C4-2B (cell line): ENCODE results near the gene LRSAM1.

Source experiments
- ZFX ChIP-seq: fragments of 450-650 bp; IDR thresholded peaks from 2 replicates; pipeline ENCODE4 v1.6.1; 2017
- TF ChIP-seq, protein P1 (sequence below): fragments of 450-650 bp; conservative IDR thresholded peaks from 2 replicates; pipeline ENCODE4 v1.5.1; 2017; ENCODE audit warnings: mild to moderate bottlenecking

DNA sequence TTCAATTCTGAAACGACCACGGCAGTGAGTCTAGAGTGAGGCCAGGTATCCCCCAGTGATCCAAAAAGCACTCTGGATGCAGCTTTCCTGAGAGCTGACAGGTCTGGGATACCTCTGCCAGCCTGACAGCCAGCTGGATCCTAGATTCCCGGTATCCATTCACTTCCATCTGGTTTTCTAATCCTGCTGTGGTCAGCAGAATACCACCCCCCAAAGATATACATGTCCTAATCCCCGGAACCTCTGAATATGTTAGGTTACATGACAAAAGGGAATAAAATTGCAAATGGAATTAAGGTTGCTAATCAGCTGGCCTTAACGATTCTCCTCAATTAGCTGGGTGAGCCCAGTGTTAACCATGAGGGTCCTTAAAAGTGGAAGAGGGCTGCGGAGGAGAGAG is 28.5 kb upstream of the LRSAM1 start:
- TF ChIP-seq, protein P1, sequence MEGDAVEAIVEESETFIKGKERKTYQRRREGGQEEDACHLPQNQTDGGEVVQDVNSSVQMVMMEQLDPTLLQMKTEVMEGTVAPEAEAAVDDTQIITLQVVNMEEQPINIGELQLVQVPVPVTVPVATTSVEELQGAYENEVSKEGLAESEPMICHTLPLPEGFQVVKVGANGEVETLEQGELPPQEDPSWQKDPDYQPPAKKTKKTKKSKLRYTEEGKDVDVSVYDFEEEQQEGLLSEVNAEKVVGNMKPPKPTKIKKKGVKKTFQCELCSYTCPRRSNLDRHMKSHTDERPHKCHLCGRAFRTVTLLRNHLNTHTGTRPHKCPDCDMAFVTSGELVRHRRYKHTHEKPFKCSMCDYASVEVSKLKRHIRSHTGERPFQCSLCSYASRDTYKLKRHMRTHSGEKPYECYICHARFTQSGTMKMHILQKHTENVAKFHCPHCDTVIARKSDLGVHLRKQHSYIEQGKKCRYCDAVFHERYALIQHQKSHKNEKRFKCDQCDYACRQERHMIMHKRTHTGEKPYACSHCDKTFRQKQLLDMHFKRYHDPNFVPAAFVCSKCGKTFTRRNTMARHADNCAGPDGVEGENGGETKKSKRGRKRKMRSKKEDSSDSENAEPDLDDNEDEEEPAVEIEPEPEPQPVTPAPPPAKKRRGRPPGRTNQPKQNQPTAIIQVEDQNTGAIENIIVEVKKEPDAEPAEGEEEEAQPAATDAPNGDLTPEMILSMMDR, result no peak
- no peak for TF ChIP-seq ZFX
